ENCODE data around the gene CLNK.

Gene CLNK

GRCh38 chr4:10694151-10694827 lies 9.7 kb upstream of the CLNK start:
- no peak for DNase-seq (ENCODE audit: low read depth)
- no peak for TF ChIP-seq CTCF (conservative IDR thresholded peaks at IDR 0.05; ENCODE audit: low read length)

GRCh38 chr4:10691651-10692050 lies 7.1 kb upstream of the CLNK start:
- no peak for TF ChIP-seq CTCF (conservative IDR thresholded peaks at IDR 0.05; ENCODE audit: low read length)
- H3K4me3 ChIP-seq (ENCODE audit: low read length), result no peak overlapping the region
- no peak for DNase-seq (ENCODE audit: low read depth)

More at GRCh38 chr4:10694151-10694827, 9.7 kb upstream of the CLNK start:
- H3K4me3 ChIP-seq (ENCODE audit: low read length), result no peak overlapping the region

GRCh38 chr4:10690185-10690907 lies 5.8 kb upstream of the CLNK start:
- no peak overlapping the region for H3K4me3 ChIP-seq (ENCODE audit: low read length)
- DNase-seq (ENCODE audit: low read depth), result no peak
- TF ChIP-seq CTCF (conservative IDR thresholded peaks at IDR 0.05; ENCODE audit: low read length), result no peak

GRCh38 chr4:10688846-10689245 lies 4.3 kb upstream of the CLNK start:
- no peak overlapping the region for H3K4me3 ChIP-seq (ENCODE audit: low read length)
- no peak for DNase-seq (ENCODE audit: low read depth)
- no peak for TF ChIP-seq CTCF (conservative IDR thresholded peaks at IDR 0.05; ENCODE audit: low read length)

GRCh38 chr4:10688022-10688421 lies 3.5 kb upstream of the CLNK start:
- no peak overlapping the region for H3K4me3 ChIP-seq (ENCODE audit: low read length)
- TF ChIP-seq CTCF (conservative IDR thresholded peaks at IDR 0.05; ENCODE audit: low read length), result no peak

GRCh38 chr4:10687526-10687925 lies 3.0 kb upstream of the CLNK start:
- DNase-seq (ENCODE audit: low read depth), result no peak
- H3K4me3 ChIP-seq (ENCODE audit: low read length), result no peak overlapping the region
- TF ChIP-seq CTCF (conservative IDR thresholded peaks at IDR 0.05; ENCODE audit: low read length), result no peak

More at GRCh38 chr4:10688022-10688421, 3.5 kb upstream of the CLNK start:
- DNase-seq (ENCODE audit: low read depth), result no peak

GRCh38 chr4:10682397-10682796 lies 2.2 kb downstream of the CLNK start:
- no peak for TF ChIP-seq CTCF (conservative IDR thresholded peaks at IDR 0.05; ENCODE audit: low read length)
- H3K4me3 ChIP-seq (ENCODE audit: low read length), result no peak overlapping the region
- no peak for DNase-seq (ENCODE audit: low read depth)
